Right atrium auricular region (tissue), 2 donors: ENCODE data around the gene GMNC. TPM values are rescaled to one million over a fixed set of nuclear protein-coding genes. Genes with fewer than 3 reads are reported as not detected.

Experiments
- DNase-seq: peaks from one replicate; pipeline ENCODE4 v3.0.0-alpha.2; 2019; ENCODE audit warnings: low spot score
- H3K27ac ChIP-seq, 2 donors: fragments of 200-600 bp; sonication (generic); 1 replicate in 1 of 2; 2 replicates in 1 of 2; pipeline ENCODE4 v1.5.1; 2016 to 2019
- H3K27me3 ChIP-seq, 2 donors: fragments of 200-600 bp; sonication (generic); one replicate each; pipeline versions ENCODE4 v1.5.1 to v1.6.0; 2017 to 2019
- H3K36me3 ChIP-seq: fragments of 200-600 bp; sonication (generic); one replicate; pipeline ENCODE4 v1.5.1; 2016
- H3K4me1 ChIP-seq, 2 donors: fragments of 200-600 bp; sonication (generic); one replicate each; pipeline versions ENCODE4 v1.5.1 to v1.6.0; 2017 to 2019
- H3K4me3 ChIP-seq, 2 donors: fragments of 200-600 bp; sonication (generic); 1 replicate in 1 of 2; 2 replicates in 1 of 2; pipeline ENCODE4 v1.5.1; 2017 to 2019; ENCODE audit warnings: mild to moderate bottlenecking in 1 of 2, moderate library complexity in 1 of 2
- H3K9me3 ChIP-seq, 2 donors: fragments of 200-600 bp; sonication (generic); one replicate each; pipeline ENCODE4 v1.5.1; 2019
- total RNA-seq, 2 donors: library from RNA; depleted of rRNA; stranded (reverse); fragments of >200 nt; gene quantifications; one replicate each; pipeline ENCODE4 v1.1.0, GENCODE V29; 2016
- TF ChIP-seq, protein P1 (sequence below), 2 donors: fragments of 200-600 bp; sonication (generic); IDR thresholded peaks; one replicate each; pipeline ENCODE4 v1.5.1; 2019; ENCODE audit warnings: antibody characterized with exemption in 2 of 2

Gene GMNC
- total RNA-seq, 2 donors from 2014 or later, result 0.15 to 0.59 TPM

DNA sequence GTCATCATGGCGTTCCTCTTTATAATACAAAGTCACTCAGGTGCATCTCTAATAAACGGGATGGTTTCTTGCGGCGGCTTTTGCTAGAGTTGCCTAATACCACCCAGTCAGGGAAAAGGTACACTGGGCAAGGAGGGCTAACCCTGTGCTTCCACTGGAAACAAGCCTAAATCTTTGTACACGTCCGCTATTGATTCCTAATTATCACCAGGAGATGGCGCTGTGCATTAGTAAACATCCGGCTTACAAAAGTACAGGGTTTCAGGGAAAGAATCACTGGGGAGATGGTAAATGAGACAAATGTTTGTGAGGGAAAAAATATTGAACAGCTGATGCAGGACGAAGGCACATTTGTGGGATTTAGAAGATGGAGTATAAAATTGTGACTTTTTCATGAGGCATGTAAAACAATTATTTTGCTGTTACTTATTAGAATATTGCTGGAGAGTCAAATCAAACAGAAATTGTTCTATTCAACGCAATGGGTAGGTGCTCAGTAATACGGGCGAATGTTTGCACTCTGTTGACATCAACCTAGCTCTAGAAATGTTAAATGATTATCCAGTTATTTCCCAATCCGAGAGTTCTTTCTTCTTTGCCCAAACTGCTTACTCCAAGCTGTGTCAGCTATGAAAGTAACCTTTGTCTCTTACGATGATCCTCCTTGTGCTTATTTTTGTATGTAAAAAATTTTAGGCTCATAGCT, 50.6 kb downstream of the GMNC start:
- DNase-seq, result no peak
- Histone ChIP-seq H3K9me3 (no peaks in the 10 kb centered on the region), H3K4me1 (peaks cover 0 to 7% of the 10 kb centered on the region in 2 donors), H3K27ac (no peak overlapping the region), H3K36me3 (no peaks in the 10 kb centered on the region), H3K27me3 (no peaks in the 10 kb centered on the region), H3K4me3 (no peak overlapping the region)
- TF ChIP-seq, protein P1, sequence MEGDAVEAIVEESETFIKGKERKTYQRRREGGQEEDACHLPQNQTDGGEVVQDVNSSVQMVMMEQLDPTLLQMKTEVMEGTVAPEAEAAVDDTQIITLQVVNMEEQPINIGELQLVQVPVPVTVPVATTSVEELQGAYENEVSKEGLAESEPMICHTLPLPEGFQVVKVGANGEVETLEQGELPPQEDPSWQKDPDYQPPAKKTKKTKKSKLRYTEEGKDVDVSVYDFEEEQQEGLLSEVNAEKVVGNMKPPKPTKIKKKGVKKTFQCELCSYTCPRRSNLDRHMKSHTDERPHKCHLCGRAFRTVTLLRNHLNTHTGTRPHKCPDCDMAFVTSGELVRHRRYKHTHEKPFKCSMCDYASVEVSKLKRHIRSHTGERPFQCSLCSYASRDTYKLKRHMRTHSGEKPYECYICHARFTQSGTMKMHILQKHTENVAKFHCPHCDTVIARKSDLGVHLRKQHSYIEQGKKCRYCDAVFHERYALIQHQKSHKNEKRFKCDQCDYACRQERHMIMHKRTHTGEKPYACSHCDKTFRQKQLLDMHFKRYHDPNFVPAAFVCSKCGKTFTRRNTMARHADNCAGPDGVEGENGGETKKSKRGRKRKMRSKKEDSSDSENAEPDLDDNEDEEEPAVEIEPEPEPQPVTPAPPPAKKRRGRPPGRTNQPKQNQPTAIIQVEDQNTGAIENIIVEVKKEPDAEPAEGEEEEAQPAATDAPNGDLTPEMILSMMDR (IDR thresholded peaks at IDR 0.05), result peak; percentile 57 to 71

DNA sequence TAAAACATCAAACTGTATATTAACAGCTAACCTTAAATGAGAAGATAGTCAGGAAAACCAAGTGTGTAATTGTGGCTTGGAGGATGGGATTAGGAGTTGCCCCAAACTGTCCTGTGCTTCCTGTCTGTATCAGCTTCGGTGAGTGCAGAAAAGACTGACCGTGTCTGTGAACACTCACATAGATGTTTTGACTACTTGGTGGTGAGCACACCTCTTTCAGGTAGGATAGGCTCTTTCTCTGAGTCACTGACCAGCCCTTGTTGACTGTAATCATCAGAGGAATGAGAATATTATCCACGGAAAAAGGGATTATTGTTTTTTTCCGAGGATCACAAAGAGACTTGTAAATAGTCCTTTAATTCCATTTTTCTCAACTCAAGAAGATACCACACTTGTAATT, 51.5 kb downstream of the GMNC start:
- no peaks in the 10 kb centered on the region for H3K36me3 ChIP-seq
- no peak overlapping the region for H3K27ac ChIP-seq
- no peak overlapping the region for H3K4me3 ChIP-seq
- peaks cover 0 to 7% of the 10 kb centered on the region in 2 donors for H3K4me1 ChIP-seq
- no peak for DNase-seq
- H3K27me3 ChIP-seq, result no peaks in the 10 kb centered on the region
- TF ChIP-seq, protein P1 (IDR thresholded peaks at IDR 0.05), result no peak
- no peaks in the 10 kb centered on the region for H3K9me3 ChIP-seq

DNA sequence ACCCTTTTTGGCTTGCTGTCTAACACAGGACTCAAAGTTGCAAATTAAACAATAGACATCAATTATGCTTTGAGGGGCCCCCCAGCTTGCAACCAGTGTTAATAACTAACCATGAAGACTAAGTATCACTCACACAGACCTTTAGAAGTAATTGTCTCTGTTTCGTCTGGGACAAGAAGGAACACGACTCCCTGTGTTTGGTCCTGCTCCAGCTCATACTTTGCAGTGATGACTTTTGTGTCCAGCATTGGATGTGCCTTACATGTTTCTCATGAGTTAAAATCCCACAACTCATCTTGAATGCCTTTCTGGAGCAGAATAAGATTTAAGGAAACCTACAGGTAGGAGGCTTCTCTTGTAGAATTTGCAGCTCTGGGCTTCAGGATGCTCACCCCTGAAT, 53.1 kb downstream of the GMNC start:
- Histone ChIP-seq H3K36me3 (no peaks in the 10 kb centered on the region), H3K9me3 (no peaks in the 10 kb centered on the region), H3K27me3 (no peaks in the 10 kb centered on the region), H3K27ac (peak overlapping the region in 1 of 2 donors; percentile 67), H3K4me3 (no peak overlapping the region), H3K4me1 (peaks cover 0 to 7% of the 10 kb centered on the region in 2 donors)
- TF ChIP-seq, protein P1 (IDR thresholded peaks at IDR 0.05), result no peak
- DNase-seq, result no peak

DNA sequence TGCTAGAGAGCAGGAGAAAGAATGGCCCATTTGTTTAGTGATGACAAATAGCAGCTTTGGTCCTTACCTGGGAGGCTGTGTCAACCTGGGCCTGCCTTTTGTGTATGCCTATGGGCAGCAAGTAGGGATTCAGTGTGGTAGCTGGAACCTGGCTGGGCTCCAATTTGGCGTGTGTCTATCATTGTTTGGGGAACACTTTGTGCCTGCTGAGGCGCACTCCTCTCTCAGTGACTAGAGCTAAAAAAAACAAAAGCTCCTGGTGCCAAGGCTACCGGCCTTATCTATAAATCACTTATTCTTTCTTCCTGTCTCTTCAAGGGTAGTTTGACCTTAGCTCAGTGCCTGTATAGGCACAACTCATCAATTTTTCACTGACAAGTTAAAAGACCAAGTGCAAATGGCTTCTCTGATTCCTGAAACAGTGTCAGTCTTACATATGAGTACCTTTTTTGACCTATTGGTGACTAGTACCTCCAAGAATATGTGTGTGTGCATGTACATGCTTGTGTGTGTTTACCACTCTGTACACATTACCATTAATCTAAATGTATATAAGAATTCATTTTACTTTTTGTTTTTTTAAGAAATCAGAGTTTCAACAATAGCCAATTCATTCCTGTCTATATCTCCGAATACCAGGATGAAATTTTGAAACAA, 54.6 kb downstream of the GMNC start:
- H3K9me3 ChIP-seq, result no peaks in the 10 kb centered on the region
- no peaks in the 10 kb centered on the region for H3K27me3 ChIP-seq
- peaks cover 0 to 7% of the 10 kb centered on the region in 2 donors for H3K4me1 ChIP-seq
- peak; percentile 69 for DNase-seq
- TF ChIP-seq, protein P1 (IDR thresholded peaks at IDR 0.05), result no peak
- no peaks in the 10 kb centered on the region for H3K36me3 ChIP-seq
- H3K4me3 ChIP-seq, result no peak overlapping the region
- peak overlapping the region; percentile 47 to 66 for H3K27ac ChIP-seq
